ENCODE data around the gene DPH7. TPM values are rescaled to one million over a fixed set of nuclear protein-coding genes. Genes with fewer than 3 reads are reported as not detected.
A peak's percentile ranks its signal among the peaks of the same experiment; 100 is the strongest.

DPH7 gene
- polyA plus RNA-seq, 2 of the 4 experiments (the other 2 are of a cell fraction), result 26.7 to 35.2 TPM

DNA sequence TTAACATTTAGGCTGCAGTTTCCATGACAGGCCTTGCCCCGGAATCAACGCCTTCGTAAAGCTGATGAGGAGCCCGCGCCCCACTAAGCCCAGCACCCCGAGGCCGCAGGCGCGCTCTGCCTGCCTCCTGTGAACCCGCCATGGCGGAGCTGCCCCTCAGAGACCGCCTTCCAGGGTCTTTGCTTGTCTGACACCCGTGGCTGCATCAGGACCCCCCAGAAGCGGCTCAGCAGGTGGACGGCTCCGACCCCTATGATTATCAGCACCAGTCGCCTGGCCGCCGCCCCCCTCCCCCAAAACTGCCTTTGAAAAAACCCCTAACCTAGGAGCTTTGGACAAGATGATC is 507 bp upstream of the DPH7 start:
- WGBS (ENCODE audit: missing lambda C conversion rate), result 68% methylated on average over 10 of the region's 19 CpGs
- POLR2A ChIA-PET, result interaction anchor here (1.2 kb wide), 1 partner anchor 12 kb away, joined by 3 read pairs; no protein-coding TSS in a partner anchor

GRCh38 chr9:137575716-137576411 is 2.9 kb downstream of the DPH7 start:
- Histone ChIP-seq H3K4me2 (no peak overlapping the region), H3K4me1 (peaks cover 12% of the 10 kb centered on the region; the same call in 2 of the 3 replicates), H3K4me3 (no peak overlapping the region), H3K9me3 (no peaks in the 10 kb centered on the region), H3K27ac (no peak overlapping the region)
- no peak for ATAC-seq
- FAIRE-seq, result no peak
- CTCF ChIA-PET, result interaction anchor here (1.1 to 9.7 kb wide), 4 partner anchors 16 to 40 kb away, joined by 3 to 175 read pairs (median 4); partner anchors contain the start of gene ZMYND19
- POLR2A ChIA-PET, result no interaction called here
- no peak for DNase-seq (ENCODE audit: low read depth in 1 of 2, low spot score in 1 of 2)
- TF ChIP-seq, protein P1, sequence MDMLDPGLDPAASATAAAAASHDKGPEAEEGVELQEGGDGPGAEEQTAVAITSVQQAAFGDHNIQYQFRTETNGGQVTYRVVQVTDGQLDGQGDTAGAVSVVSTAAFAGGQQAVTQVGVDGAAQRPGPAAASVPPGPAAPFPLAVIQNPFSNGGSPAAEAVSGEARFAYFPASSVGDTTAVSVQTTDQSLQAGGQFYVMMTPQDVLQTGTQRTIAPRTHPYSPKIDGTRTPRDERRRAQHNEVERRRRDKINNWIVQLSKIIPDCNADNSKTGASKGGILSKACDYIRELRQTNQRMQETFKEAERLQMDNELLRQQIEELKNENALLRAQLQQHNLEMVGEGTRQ (IDR thresholded peaks at IDR 0.05), result no peak
- TF ChIP-seq, protein P2, sequence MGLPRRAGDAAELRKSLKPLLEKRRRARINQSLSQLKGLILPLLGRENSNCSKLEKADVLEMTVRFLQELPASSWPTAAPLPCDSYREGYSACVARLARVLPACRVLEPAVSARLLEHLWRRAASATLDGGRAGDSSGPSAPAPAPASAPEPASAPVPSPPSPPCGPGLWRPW (IDR thresholded peaks at IDR 0.05), result no peak
- TF ChIP-seq NR3C1 (IDR thresholded peaks at IDR 0.05), result no peak
- no peak for TF ChIP-seq FOSB (CRISPR knock-in tag; IDR thresholded peaks at IDR 0.05)
- no peak for TF ChIP-seq RAD21 (conservative IDR thresholded peaks at IDR 0.05 in 1 of 2, IDR thresholded peaks at IDR 0.05 in 1 of 2)
- no peak for TF ChIP-seq ESRRA (IDR thresholded peaks at IDR 0.05; ENCODE audit: borderline replicate concordance, low read length)
- 87% methylated on average over 11 of the region's 12 CpGs for WGBS (ENCODE audit: missing lambda C conversion rate)

More for the DNA sequence above, 507 bp upstream of the DPH7 start:
- TF ChIP-seq CBX2 (IDR thresholded peaks at IDR 0.05; ENCODE audit: borderline replicate concordance, low read depth) (no peak), ZC3H11A (IDR thresholded peaks at IDR 0.05) (no peak), CEBPB (IDR thresholded peaks at IDR 0.05) (no peak), RNF2 (IDR thresholded peaks at IDR 0.05; ENCODE audit: borderline replicate concordance, low read depth) (no peak), ZSCAN20 (CRISPR knock-in tag; IDR thresholded peaks at IDR 0.05) (no peak), MAFK (IDR thresholded peaks at IDR 0.05; ENCODE audit: partially characterized antibody) (no peak), NR3C1 (IDR thresholded peaks at IDR 0.05) (no peak), HMGXB4 (CRISPR knock-in tag; IDR thresholded peaks at IDR 0.05; ENCODE audit: borderline replicate concordance) (no peak), NPAS2 (CRISPR knock-in tag; IDR thresholded peaks at IDR 0.05; ENCODE audit: borderline replicate concordance) (no peak), FOXS1 (CRISPR knock-in tag; IDR thresholded peaks at IDR 0.05) (no peak)
- DNase-seq (ENCODE audit: low read depth in 1 of 2, low spot score in 1 of 2), result no peak
- Histone ChIP-seq H3K4me3 (peak overlapping the region; percentile 72; the same call in 2 of the 3 replicates), H3K9me3 (no peaks in the 10 kb centered on the region), H3K4me1 (peaks cover 12% of the 10 kb centered on the region; the same call in 2 of the 3 replicates), H3K27ac (peak overlapping the region; percentile 43 to 97; a peak in 4 of 6 replicates), H3K4me2 (peak overlapping the region; percentile 77)
- CTCF ChIA-PET, result interaction anchor here (0.6 to 9.7 kb wide), 14 partner anchors 15 to 530 kb away, joined by 3 to 175 read pairs (median 4); partner anchors contain the start of genes MRPL41 and ZMYND19
- FAIRE-seq, result no peak
- no peak; a peak in 1 of 6 replicates for ATAC-seq

DNA sequence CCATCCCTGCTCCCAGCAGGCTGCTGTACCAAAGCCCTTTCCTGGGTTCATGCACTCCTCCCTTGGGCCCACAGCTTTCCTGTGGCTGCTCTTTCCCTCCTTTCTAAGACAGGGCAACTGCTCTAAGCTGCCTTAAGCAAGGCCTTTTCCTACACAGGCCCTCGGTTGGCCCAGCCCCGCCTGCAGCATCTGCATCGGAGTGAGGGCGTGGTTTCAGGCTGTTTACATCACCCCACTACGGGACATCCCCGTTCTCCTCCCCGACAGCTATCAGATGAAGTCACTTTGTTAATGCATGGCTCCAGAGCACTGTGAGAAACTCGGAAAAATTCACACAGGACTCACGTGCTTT is 3.4 kb downstream of the DPH7 start:
- WGBS (ENCODE audit: missing lambda C conversion rate), result 83% methylated on average over 9 of the region's 9 CpGs
- no peak overlapping the region for H3K27ac ChIP-seq
- H3K9me3 ChIP-seq, result no peaks in the 10 kb centered on the region
- ChIA-PET POLR2A (no interaction called here), CTCF (interaction anchor here (1.1 to 1.2 kb wide), 2 partner anchors 17 to 40 kb away, joined by 3 to 4 read pairs; no protein-coding TSS in a partner anchor)
- DNase-seq (ENCODE audit: low read depth in 1 of 2, low spot score in 1 of 2), result no peak
- no peak for ATAC-seq
- no peak overlapping the region for H3K4me3 ChIP-seq
- peaks cover 12% of the 10 kb centered on the region; the same call in 2 of the 3 replicates for H3K4me1 ChIP-seq
- no peak for FAIRE-seq
- no peak overlapping the region for H3K4me2 ChIP-seq
- TF ChIP-seq FOXS1 (CRISPR knock-in tag; IDR thresholded peaks at IDR 0.05) (no peak), REST (IDR thresholded peaks at IDR 0.05) (no peak), HEYL (CRISPR knock-in tag; IDR thresholded peaks at IDR 0.05) (no peak), BHLHE40 (IDR thresholded peaks at IDR 0.05; ENCODE audit: low read depth, low read length) (no peak), NR3C1 (IDR thresholded peaks at IDR 0.05) (no peak), TP53 (CRISPR knock-in tag; IDR thresholded peaks at IDR 0.05) (no peak), HOXA7 (CRISPR knock-in tag; IDR thresholded peaks at IDR 0.05) (no peak), NFE2L2 (conservative IDR thresholded peaks at IDR 0.05; ENCODE audit: low read length) (no peak), ZSCAN20 (CRISPR knock-in tag; IDR thresholded peaks at IDR 0.05) (no peak), E2F6 (IDR thresholded peaks at IDR 0.05; ENCODE audit: borderline replicate concordance, low read depth) (no peak), POLR2A (IDR thresholded peaks at IDR 0.05; ENCODE audit: low read length) (no peak), GATA3 (IDR thresholded peaks at IDR 0.05; ENCODE audit: borderline replicate concordance) (no peak), FOSB (CRISPR knock-in tag; IDR thresholded peaks at IDR 0.05) (no peak), ZC3H11A (IDR thresholded peaks at IDR 0.05) (no peak)
- TF ChIP-seq, protein P1 (IDR thresholded peaks at IDR 0.05), result no peak

Data from A549 (cell line).